GM12872 (cell line): ENCODE results near the gene DDX23.

ENCODE experiments used
- TF ChIP-seq, protein P1 (sequence below): IDR thresholded peaks from 3 replicates; pipeline ENCODE4 v1.5.1; 2011; ENCODE audit warnings: low read depth, mild to moderate bottlenecking, low read length, moderate library complexity; ENCODE audit not compliant: insufficient read depth

The DDX23 gene

DNA sequence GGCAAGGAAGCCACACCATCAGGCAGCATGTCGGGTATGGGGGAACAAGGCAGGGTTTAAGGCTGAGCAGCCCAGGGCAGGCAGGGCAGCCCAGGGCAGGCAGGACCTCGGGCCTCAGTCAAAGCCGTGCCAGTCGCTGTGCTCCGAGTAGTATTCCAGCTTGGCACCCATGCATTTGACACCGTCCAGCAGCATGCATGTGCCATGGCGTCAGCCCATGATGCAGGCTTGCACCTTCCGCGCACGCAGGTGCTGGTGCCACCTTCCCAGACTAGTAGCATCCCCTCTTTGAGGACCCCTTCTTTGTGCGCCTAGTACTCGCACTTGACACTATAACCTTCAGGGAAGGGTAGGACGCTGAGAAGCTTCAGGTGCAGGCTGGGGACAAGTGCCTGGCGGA, 51.5 kb downstream of the DDX23 start:
- TF ChIP-seq, protein P1, sequence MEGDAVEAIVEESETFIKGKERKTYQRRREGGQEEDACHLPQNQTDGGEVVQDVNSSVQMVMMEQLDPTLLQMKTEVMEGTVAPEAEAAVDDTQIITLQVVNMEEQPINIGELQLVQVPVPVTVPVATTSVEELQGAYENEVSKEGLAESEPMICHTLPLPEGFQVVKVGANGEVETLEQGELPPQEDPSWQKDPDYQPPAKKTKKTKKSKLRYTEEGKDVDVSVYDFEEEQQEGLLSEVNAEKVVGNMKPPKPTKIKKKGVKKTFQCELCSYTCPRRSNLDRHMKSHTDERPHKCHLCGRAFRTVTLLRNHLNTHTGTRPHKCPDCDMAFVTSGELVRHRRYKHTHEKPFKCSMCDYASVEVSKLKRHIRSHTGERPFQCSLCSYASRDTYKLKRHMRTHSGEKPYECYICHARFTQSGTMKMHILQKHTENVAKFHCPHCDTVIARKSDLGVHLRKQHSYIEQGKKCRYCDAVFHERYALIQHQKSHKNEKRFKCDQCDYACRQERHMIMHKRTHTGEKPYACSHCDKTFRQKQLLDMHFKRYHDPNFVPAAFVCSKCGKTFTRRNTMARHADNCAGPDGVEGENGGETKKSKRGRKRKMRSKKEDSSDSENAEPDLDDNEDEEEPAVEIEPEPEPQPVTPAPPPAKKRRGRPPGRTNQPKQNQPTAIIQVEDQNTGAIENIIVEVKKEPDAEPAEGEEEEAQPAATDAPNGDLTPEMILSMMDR: no peak

DNA sequence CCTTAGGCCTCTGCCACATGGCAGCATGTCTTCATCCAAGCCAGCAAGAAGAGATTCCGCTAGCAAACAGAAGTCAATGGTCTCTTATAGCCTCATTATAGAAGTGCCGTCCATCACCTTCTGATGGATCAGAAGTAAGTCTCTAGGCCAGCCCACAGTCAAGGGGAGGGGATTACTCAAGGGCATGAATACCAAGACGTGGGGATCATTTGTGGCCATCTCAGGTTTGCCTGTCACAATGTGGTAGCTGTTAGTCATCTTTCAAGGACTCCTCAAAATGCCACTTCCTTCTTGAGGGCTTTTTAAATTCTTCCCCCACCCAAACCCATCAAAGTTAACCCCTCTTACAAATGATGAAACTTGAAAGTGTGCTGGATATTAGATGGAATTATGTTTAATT, 55.0 kb downstream of the DDX23 start:
- TF ChIP-seq, protein P1: no peak

DNA sequence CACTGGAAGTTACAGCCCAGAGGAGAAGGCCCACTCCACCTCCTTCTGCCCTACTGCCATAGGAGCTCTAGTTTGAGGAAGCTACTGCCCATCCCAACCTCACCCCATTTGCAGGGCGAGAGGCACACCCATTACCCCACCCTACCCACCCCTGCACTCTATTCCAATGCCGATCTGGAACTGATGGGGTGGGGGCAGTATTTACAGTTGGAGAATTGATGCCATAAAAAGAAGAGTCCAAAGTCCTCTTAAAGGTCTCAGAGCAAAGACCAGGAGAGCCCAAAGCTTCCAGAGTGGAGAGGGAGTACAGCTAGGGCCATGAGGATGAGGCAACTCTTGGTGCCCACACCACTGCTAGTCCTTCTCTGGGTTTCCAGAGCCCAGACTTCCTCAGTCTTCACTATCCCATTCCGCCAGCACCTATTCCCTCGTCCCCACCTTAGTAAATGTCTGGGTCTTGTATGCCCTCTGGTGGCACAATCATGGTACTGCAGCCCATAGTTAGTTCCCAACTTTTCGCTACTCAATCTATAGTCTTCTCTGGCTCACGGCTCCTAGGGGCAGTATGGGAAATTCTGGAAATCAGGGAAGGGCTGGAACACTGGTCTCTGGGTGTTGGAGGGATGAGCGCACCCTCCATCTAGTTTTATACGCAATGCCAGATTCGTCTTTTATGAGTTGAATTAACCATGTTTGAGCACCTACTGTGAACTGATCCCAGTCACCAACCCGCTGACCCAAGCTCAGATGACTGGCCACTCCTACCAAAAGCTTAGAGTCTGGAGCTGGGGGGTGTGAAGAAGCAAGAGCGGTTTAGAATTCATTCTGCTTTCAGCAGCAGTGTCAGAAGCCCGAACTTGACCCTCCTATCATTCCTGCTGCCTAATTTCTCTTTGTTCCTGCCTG, 56.2 kb downstream of the DDX23 start:
- TF ChIP-seq, protein P1: peak; percentile 97

DNA sequence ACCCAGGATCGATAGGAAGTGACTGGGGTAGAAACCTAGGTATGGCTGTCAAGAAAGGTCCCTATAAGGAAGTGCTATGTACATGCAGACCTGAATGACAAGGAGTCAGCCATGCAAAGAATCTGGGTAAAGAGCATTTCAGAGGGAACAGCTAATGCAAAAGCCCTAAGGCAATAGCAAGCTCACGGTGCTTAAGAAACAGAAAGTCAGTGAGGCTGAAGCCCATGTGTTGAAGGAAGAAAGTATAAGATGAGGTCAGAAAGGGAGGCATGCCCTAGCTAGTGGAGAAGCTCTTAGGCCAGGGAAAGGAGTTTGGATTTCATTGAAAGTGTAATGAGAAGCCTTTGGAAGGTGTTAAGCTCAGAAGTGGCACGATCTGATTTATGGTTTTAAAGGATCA, 57.1 kb downstream of the DDX23 start:
- TF ChIP-seq, protein P1: no peak

DNA sequence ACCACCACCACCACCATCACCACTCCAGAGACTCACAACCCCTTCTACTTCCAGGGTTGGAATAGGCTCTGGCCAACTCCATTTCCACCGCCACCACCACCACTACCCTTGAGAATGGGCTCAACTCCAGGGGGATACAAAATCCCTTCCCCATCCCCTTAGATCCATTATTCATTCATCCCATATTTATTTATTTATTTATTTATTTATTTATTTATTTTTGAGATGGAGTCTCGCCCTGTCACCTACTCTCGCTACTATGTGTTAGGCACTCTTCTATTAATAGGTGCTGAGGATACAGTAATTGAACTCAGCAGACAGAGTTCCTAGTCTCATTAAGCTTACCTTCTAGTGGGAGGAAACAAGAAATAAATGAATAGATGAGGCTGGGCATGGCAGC, 58.3 kb downstream of the DDX23 start:
- TF ChIP-seq, protein P1: no peak

DNA sequence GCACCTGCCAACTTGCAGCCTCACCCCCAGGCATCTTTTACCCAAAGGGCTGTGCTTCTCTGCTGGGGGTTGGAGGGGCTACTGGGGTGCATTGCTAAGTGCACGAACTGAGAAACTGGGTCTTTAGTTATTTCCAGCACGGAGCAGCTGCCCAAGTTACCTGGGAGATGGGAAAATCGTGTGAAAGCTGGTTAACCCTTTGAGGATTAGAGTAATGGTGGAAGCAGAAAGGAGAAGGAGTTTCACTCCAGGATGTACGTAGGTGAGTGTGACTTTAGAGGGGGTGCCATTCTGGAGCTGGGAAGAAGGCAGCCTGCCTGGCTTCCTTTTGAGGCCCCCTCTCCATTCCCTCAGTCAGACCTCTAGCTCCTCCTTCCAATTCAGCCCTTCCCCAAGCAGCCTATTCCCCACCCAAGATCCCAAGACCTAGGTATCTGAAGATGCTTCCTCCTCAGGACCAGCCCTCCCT, 62.1 kb downstream of the DDX23 start:
- TF ChIP-seq, protein P1: no peak

DNA sequence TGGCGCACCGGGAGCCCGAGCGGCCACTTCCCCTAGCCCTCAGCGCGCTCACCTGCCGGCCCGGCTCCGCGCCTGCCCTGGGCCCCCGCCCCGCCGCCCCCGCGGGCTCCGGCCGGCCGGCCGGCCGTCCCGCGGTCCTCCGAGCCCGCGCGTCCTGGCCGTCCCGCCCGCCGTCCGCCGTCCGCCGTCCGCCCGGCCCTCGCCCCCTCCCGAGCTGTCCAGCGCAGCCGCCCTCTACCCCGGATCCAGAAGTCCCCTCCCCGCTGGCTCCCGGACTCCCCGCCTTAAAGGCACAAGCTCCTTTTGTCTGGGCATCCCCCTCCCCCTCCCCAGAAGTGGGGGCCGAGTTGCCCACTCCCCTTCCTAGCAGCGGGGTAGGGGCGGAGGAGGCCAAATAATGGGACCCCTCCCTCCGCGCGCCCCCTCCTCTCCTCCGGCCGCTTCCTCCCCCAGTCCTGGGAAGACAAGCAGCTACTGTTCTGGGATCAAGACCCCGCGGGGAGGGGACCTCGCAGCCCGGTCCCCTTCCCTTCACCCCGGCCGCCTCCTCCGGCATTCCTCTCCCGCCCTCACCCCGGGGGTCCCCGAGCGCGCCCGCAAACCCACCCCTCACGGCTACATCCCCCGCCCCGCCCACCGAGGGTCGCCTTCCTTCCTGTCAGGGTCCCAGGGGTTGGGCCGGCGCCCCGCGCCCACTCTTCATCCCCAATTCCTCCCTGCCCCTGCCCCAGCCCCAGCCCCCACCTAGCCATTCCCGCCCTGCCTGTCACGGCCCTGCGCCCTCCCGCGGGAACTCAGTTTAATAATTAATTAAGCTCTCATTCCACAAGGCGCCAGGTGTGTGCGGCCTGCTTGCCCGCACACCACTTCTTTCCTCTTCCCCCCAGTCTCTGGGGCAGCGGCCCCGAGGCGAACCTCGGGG, 62.8 kb downstream of the DDX23 start, which contains the start of gene ADCY6:
Gene ADCY6 (minus strand): TSS at position 236 of the 922 bp plus-strand sequence. CDS start 5,655 bp downstream, outside the sequence.
- TF ChIP-seq, protein P1: no peak
